Kidney epithelial cell (primary cell): Measurements from ENCODE around the gene SECISBP2L. TPM values are rescaled to one million over a fixed set of nuclear protein-coding genes. Genes with fewer than 3 reads are reported as not detected.

Source experiments
- DNase-seq: peaks from one replicate; pipeline ENCODE4 v3.0.0-alpha.2; 2010; ENCODE audit warnings: low read depth
- H3K27me3 ChIP-seq: 2 replicates; pipeline ENCODE4 v1.6.0; 2011; ENCODE audit warnings: low read length; ENCODE audit not compliant: control insufficient read depth, insufficient read depth
- H3K36me3 ChIP-seq: 2 replicates; pipeline ENCODE4 v1.5.1; 2011; ENCODE audit warnings: low read length; ENCODE audit not compliant: control insufficient read depth, insufficient read depth
- H3K4me3 ChIP-seq: 2 replicates; pipeline ENCODE4 v1.5.1; 2011; ENCODE audit warnings: low read depth, mild to moderate bottlenecking, control low read depth, low read length
- CTCF ChIP-seq: IDR thresholded peaks from 2 replicates; pipeline ENCODE4 v1.5.1; 2011; ENCODE audit warnings: mild to moderate bottlenecking, moderate library complexity, low read length, control low read depth, inconsistent platforms; ENCODE audit not compliant: insufficient read depth, poor library complexity, severe bottlenecking
- total RNA-seq: library from RNA; depleted of rRNA; stranded (reverse); fragments of >200 nt; gene quantifications from 2 replicates; pipeline ENCODE4 v1.2.3, GENCODE V29; 2015

Gene SECISBP2L
- total RNA-seq, 1 donor from 2014 or later, result 20.0 TPM

GRCh38 chr15:49060710-49061495, 14.7 kb upstream of the SECISBP2L start:
- no peaks in the 10 kb centered on the region for H3K27me3 ChIP-seq
- no peak for TF ChIP-seq CTCF
- no peak overlapping the region for H3K4me3 ChIP-seq

GRCh38 chr15:49059491-49059890, 13.2 kb upstream of the SECISBP2L start:
- TF ChIP-seq CTCF, result no peak
- DNase-seq, result no peak
- Histone ChIP-seq H3K4me3 (no peak overlapping the region), H3K27me3 (no peaks in the 10 kb centered on the region), H3K36me3 (no peaks in the 10 kb centered on the region)

More at GRCh38 chr15:49060710-49061495, 14.7 kb upstream of the SECISBP2L start:
- H3K36me3 ChIP-seq, result no peaks in the 10 kb centered on the region
- DNase-seq, result no peak

GRCh38 chr15:49058559-49058958, 12.3 kb upstream of the SECISBP2L start:
- H3K27me3 ChIP-seq, result no peaks in the 10 kb centered on the region
- no peaks in the 10 kb centered on the region for H3K36me3 ChIP-seq
- H3K4me3 ChIP-seq, result no peak overlapping the region
- DNase-seq, result no peak
- TF ChIP-seq CTCF, result no peak

- Histone ChIP-seq H3K27me3 (no peaks in the 10 kb centered on the region), H3K4me3 (no peak overlapping the region), H3K36me3 (no peaks in the 10 kb centered on the region)
- DNase-seq, result no peak
- no peak for TF ChIP-seq CTCF
Measured at GRCh38 chr15:49055630-49056029, 9.4 kb upstream of the SECISBP2L start.

GRCh38 chr15:49052662-49053061, 6.4 kb upstream of the SECISBP2L start:
- Histone ChIP-seq H3K4me3 (no peak overlapping the region), H3K36me3 (no peaks in the 10 kb centered on the region), H3K27me3 (no peaks in the 10 kb centered on the region)
- DNase-seq, result no peak
- TF ChIP-seq CTCF, result no peak

- DNase-seq, result no peak
- H3K4me3 ChIP-seq, result no peak overlapping the region
- H3K36me3 ChIP-seq, result no peaks in the 10 kb centered on the region
- H3K27me3 ChIP-seq, result no peaks in the 10 kb centered on the region
- TF ChIP-seq CTCF, result no peak
Measured at GRCh38 chr15:49047456-49047855, 1.2 kb upstream of the SECISBP2L start.
